ENCODE data around the gene RNF207.

RNF207 gene

DNA sequence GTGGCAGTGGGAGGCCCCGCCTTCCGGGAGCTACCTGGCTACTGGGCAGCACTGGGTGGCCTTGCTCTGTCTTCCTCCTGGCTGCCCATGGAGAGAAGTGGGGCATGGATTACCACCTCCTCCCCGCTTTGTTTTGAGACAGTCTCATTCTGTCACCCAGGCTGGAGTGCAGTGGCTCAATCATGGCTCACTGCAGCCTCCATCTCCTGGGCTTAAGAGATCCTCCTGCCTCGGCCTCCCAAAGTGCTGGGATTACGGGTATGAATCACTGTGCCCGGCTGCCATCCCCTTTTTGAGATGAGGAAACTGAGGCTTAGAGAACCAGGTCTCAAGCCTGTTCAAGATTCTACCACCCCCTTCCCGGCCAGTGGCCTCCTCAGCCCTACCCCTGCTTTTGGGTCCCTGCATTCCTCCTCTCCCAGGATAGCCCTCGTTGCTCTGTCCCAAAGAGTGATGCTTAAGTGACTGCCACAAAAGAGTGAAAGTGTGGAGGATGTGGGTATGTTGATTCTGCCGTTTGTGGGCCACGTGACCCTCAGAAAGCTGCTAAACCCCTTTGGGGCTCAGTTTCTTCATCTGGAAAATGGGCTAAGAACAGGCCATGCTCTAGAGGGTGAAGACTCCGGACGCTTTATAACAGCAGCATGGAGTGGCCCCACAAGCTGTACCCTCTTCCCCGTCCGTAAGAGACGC lies 45.9 kb downstream of the RNF207 start:
- no peak for DNase-seq

DNA sequence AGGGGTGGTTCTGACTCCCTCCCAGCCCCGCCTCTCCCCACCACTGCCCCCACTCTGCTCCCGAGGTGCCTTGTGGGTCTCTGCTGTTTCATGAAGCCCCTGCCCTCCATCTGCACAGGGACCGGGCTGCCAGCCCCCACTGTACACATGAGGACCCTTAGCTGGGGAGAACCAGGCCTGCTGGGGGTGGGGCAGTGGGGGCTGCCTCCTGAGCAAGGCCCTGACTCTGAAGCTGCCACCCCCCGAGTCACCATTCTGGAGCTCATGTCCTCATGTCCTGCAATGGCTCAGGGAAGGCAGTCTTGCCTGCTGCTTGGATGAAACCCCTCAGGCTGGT lies 46.4 kb downstream of the RNF207 start:
- DNase-seq = no peak

DNA sequence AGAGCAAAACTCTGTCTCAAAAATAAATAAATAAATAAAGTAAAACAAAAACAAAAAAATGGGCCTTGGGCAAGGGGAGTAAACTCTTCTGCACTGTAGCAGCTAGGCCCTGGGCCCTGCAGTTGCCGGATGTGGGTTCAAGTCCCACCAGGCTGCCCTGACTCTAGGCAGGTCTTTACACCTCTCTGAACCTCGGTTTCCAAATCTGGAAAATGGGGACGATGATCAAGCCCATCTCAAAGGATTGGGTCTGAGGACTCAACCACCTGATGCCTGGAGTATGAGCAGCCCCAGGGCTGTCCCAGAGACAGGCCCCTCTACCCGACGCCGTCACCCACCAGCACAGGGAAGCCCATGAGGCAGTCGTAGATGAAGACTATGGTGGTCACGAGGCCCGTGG lies 47.5 kb downstream of the RNF207 start:
- DNase-seq = no peak

DNA sequence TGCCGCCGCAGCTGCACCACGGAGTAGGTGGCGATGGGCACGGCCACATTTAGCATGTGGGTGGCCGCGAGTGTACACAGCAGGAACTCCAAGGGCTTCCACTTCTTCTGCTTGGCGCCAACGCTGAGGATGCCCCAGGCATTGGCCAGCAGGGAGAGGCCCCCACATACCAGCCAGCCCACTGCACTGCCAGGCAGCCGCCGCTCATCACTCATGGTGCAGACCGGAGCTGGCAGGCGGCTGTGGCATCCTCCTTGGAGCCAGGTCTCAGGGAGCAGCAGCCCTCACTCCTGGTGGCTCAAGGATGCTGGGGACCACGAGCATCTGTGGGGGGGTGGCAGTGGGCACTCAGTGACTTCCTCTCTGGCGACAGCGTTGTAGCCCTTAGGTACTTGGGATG lies 48.8 kb downstream of the RNF207 start:
- no peak for DNase-seq

DNA sequence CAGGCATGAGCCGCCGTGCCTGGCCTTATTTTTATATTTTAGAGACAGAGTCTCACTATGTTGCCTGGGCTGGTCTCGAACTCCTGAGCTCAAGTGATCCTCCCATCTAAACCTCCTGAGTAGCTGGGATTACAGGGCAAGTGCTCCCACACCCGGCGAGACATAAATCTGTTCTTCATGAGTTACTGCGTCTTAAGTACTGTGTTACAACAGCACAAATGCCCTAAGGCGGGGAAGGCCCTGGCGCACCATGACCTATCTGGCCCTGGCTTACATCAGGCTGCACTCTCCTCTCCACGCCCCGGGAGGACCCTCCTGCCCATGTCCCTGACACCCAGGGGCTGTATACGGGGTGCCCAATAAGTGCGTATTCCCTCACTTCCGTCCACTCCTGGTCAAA lies 50.7 kb downstream of the RNF207 start:
- DNase-seq = no peak

DNA sequence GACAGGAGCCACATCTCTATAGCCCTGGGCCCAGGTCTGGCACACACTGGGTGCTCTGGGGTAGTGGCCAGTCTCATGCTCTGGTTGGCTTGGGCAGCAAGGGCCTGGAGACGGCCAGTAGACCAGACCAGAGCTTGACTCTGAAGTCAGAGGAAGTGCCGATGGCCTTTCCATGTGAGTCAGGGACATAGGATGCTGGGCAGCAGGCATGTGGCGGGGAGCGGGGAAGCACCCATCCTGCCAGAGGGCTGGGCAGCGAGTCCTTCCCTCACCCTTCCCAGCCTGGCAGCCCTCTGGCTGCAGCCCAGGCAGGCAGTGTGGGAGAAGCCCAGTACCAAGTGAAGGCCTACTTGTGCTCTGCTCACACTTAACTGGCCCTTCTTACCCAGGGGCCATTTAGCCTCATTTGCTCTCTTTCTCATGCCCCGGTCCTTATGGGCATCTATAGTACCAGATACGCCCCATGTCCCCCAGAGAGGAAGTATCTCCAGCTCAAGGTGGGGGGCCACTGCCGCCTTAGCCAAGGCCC lies 51.7 kb downstream of the RNF207 start:
- DNase-seq = no peak

DNA sequence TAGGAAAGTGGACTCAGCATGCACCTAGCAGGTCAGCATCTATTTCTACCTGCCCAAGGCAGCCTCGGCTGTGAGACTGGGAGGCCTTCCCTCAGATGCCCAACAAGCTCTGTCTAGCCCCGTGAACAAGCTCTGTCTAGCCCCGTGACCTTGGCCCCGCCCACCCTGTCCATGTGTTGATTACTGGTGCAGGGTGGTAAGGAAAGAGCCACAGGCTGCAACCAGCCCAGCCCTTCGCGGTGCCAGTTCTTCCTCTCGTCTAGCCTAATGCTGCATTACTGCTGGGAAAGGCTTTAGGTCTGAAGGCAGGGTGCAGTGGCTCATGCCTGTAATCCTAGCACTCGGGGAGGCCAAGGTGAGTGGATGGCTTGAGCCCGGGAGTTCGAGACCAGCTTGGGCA lies 52.8 kb downstream of the RNF207 start:
- no peak for DNase-seq

DNA sequence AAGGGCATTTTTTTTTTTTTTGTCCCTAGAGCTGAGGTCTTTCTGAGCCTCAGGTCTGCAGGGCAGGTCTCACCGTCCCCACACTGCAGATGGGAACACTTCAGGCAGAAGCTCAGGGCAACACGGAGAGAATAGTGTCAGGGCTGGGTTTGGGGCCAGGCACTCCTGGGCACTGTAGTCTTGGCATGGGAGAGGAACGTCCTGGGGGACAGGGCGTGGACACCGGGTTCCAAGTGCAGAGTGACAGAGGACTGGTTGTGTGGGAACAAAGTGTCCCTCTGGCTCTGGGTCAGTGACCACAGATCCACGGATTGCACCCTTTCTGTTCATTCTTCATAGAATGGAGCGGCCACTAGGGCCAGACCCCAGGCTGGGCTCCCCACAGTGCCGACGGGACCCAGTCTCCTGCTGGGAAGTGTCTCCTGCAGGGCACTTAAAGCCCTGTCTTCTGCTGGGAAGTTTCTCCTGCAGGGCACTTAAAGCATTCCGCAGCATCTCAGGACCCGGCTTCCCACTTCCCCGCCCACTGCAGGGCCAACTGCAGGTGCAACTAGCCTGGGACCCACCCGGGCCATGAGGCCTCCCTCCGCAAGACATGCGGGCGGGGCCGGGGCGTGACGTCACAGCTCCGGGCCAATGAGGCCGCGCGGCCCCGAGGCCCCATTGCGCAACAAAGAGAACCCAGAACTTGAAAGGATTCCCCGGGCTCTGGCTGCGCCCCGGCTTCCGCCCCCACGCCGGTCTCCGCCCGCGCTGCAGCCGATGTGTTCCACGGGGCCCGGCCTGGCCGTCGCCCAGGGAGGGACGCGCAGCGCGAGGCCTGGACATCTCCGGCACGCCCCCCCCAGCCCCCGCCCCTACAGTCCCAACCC lies 53.8 kb downstream of the RNF207 start:
- DNase-seq = peak; percentile 61

DNA sequence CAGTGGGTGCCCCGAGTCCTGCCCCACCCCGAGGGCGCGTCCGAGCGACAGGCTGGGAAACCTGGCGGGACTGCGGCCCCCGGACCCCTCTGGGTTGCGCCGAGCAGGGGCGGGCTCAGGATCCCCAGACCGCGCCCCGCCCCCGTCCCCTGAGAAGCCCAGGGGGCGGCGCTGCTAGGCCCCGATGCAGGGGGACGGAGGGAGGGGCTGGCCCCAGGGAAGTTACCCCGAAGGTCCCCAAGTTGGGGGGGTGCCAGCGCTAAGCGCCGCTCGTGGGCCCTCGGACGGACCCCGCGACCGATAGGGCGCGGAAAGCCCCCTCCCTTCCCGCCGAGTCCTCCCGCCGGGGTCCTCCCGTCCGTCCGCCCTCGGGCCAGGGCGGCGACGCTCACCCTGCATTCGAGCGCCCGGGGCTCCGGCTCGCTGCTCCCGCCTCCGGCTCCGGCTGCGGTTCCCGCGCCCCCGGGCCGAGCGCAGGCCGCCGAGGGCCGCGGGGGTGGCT lies 54.6 kb downstream of the RNF207 start:
- DNase-seq = peak; percentile 39

DNA sequence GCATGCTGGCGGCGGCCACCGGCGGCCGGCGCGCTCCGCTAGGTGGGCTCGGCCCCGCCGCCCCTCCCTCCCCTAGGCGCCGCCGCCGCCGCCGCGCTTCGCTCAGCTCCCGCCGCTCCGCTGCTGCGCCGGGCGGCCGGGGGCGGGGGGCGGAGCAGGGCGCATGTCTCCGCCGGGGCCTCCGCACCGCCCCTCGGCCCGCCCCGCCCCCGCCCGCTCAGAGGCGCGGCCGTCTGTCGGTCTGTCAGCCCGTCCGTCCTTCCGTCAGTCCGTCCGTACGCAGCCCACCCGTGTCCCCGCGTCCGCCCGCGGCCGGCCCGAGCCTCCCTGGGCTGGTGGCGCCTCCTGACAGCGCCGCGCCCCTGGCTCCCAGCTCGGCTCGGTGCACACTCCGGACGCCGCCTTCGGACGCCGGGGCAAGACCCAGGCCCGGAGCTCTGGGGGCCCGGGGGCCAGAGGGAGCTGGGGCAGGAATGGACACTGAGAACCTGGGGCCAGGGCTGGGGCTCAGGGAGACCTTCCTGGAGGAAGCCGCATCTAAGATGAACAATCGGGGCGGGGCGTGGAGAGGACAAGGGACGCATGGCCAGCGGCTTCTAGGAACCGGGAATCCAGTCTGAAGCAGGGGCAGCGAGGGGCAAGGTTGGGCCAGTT lies 55.2 kb downstream of the RNF207 start, which contains the start of gene GPR153:
GPR153 (minus strand) TSS at position 138 of the 654 bp plus-strand sequence. CDS start 6,193 bp downstream, outside the sequence.
- peak; percentile 44 for DNase-seq

DNA sequence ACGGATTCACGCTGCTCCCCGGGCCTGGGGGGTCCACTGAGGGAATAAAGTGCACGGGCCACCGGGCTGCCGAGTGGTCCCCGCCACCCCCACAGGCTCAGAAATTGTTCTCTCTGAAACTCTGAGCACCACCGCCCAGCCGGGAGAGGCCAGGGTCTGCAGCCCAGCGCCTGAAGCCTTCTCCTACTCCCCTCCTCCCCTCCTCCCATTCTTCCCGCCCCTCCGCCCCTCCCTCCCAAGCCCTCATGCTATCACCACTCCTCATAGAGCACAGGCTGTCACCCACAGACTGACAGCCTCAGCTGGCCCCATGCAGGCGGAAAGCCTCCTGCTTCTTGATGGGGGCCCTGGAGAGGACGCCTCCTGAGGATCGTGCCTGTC lies 55.7 kb downstream of the RNF207 start:
- peak; percentile 48 for DNase-seq

DNA sequence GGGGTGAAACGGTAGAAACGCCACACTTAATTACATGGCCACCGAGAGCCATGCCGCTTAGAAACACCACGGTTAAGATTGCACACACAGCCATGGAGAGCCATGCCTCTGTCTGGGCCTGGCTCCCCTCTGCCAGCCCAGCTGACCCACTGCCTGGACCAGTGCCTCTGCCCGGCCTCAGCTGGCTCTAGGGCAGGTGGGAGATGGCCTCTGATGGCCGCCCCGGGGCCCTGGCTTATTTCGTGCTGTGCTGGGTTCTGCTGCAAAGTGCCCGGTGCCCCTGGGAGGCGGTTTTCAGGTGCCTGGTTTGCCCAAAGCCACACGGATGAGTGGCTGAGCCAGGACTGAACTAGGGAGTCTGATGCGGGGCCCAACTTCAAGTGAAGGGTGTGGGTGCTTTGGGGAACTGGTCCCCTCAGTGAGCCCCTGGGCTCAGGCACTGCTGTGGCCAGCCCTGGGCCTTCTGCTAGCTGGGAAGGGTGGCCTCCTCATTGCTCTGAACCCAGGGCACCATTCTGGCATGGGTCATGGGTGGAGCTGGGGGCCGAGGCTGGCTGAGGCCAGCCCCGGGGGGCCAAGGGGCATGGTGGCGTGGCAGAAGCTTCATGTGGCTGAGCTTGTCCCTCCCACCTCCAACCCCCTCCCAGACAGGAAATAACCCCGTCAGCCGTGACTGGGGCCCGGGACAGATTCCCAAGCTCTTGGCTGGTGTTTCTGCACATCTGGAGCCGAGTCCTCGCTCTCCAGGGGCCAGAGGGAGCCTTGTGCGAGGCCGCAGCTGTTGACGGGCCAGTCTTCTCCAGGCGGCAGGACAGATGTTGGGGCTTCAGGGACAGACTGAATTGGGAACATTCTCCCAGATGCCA lies 56.9 kb downstream of the RNF207 start:
- DNase-seq = no peak

DNA sequence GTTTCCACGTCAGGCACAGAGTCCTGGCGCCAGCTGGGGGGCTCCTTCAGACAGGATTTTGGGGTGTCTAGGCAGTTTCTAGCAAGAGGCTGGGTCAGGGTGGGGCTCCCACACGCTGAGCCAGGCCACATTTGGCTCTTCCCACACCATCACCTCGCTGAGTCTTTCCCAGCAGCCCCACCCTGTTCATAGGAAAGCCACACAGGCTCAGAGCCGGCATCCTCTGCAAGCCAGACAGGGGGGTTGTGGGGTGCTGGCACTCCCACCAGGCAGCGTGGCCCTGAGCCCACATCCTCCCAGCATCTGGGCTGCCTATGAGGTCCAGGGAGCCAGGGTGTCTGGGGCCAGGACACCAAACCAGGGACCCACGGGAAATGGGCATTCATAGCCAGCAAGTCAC lies 57.8 kb downstream of the RNF207 start:
- DNase-seq = no peak

DNA sequence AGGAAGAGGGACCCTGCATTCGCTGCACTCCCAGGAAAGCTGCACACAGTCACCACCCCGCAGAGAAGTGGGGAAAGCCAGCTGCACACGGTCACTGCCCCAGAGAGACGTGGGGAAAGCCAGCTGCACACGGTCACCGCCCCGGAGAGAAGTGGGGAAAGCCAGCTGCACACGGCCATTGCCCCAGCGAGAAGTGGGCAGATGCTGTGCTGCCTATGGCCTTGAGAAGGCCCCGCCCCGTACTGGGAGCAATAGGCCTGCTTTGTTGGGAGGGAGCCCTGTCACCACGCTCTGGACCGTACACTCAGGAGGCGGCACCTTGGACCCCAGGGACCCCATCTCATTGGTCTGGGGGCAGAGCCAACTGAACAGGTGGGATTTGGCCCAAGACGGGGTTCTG lies 59.2 kb downstream of the RNF207 start:
- DNase-seq = no peak

DNA sequence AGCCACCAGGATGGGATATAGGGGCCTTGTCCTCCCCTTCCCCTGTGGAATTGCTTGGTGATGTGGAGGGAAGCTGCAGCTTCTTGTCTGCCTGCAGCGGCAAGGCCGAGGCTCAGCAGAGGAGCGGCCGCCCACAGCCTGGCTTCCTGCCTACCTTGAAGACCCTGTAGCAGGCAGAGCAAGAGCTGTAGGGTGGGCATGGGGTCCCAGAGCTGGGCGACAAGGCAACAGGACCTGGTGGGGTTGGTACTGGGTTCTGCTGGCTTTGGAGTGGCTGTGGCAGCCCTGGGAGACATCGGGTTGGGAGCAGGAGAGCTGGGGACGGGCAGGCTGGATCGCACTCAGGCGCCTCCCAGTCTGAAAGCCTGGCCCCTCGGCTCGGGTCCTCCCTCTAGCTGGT lies 60.7 kb downstream of the RNF207 start:
- no peak for DNase-seq

DNA sequence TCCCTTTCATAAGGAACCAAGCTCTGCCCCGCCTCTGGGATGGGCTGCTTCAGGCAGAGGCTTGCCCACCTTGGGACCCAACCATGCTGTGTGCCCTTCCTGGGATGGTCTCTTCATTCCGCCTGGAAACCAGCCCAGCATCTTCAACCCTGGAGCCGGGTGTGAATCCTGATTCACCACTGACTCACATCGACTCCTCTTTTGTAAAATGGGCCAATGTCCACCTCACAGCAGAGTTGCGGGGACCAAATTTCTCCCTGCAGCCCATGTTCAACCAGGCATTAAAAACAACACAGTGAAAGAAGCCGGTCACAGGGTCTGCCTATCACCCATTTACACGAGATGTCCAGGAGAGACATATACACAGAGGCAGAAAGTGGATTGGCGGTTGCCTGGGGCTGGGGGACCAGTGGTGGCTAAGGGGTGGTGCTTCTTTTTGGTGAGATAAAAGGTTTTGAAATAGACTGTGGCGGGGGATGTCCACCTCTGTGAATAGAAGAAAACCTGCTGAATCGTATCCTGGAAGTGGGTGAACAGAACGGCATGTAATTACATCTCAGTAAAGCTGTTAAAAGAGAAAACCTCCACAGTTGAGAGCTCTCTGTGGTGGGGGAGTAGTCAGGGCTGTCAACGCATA lies 61.9 kb downstream of the RNF207 start:
- no peak for DNase-seq

DNA sequence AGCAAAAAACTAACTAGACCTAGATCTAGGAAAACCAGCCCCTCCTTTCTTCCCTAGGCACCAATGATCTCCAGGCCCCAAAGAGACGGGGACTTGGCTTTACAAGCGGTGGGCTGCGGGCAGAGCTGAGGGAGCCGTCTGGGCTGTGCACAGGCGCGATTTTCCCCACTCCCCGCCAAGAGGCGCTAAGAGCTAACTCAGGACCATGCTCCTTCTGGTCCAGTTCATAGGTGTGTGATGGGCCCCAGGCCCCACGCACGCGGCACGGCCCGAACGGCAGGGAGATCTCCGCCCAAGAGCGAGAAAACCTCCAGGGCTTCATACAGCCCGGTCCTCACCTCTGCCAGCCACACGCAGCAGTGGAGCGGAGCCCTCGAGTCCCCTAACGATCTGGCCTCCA lies 62.5 kb downstream of the RNF207 start:
- no peak for DNase-seq

DNA sequence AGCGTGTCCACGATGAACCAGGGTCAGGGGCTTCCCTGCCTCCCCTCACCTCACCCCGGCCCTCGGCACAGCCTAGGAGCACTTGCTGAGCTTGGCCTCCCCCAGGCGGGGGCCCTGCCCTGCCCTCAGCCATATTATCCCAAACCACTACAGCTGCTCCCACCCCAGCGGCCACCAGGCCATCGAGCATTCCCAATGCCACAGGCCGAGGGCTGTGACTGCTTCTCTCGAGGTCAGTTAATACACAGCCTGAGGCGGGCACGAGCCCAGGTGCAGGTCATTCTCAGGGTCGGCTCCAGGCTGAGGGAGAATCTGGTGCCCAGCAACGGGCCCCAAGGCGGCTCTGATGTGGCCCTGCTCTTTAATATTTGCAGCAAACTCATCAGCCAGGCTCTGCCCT lies 63.4 kb downstream of the RNF207 start:
- no peak for DNase-seq

DNA sequence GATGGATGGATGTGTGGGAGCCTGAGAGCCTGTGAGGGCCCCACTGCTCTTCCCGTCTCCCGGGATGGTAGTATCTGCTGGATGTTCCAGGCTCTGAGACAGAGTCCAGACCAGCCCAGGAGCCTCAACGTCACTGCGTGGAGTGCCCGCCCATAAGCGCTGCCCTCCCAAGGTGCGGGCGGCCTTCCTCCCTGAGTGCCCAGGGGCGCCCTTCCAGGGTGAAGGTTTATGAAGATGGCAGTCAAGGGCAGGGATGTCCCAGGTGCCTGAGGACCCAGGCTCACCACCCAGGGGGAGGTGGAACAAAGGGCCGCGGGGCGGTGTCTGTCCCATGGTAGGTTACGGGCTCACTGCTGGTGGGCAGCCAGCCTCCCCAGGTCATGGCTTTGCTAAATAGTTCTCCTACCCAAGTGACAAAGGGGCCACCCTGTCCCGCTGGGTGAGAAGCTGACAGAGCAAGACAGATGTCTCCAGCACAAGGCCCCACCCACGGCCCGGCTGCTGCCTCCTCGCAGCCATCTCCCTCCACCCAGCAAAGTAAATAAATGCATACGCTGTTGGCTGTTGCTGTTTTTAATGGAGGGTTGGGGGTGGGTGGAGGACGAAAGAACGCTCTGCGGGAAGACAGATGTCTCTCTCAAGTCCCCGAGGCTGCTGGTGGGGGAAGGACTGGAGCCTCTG lies 63.9 kb downstream of the RNF207 start:
- peak; percentile 67 for DNase-seq

DNA sequence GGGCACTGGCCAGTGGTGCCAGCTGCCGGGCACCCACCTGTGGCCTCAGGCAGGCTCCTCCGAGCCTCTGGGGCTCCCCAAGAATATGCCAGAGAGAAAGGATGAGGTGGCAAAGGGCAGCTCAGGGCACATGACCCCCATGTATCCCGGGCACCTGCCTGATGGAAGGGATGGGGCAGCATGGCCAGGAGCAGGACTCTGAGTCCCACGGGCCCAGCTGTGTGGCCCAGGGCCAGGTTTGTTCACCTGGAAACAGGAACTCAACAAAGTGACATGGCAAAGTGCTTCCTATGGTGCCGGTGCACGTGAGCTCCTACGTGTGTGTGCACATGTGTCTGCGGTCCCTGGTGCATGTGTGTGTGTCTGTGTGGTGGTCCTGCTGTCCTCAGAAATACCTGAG lies 64.5 kb downstream of the RNF207 start:
- DNase-seq = peak; percentile 34

Measured in NCI-H345 (cell line).